Epidermal melanocyte (primary cell): ENCODE data around the gene MARCHF11.

ENCODE experiments used
- DNase-seq: peaks from one replicate; pipeline ENCODE4 v3.0.0; 2011; ENCODE audit warnings: low spot score; ENCODE audit not compliant: insufficient read length

The MARCHF11 gene

GRCh38 chr5:16057277-16057676, 122.3 kb downstream of the MARCHF11 start:
- DNase-seq: no peak

- no peak for DNase-seq
Measured at GRCh38 chr5:16051246-16051755, 128.3 kb downstream of the MARCHF11 start.

- DNase-seq: no peak
Measured at GRCh38 chr5:16050414-16050813, 129.2 kb downstream of the MARCHF11 start.

GRCh38 chr5:16049761-16050160, 129.8 kb downstream of the MARCHF11 start:
- DNase-seq: no peak

- DNase-seq: no peak
Measured at GRCh38 chr5:16048132-16048531, 131.5 kb downstream of the MARCHF11 start.

- DNase-seq: no peak
Measured at GRCh38 chr5:16043349-16043965, 136.1 kb downstream of the MARCHF11 start.

- DNase-seq: no peak
Measured at GRCh38 chr5:16037121-16037845, 142.3 kb downstream of the MARCHF11 start.

GRCh38 chr5:16034319-16035001, 145.1 kb downstream of the MARCHF11 start:
- DNase-seq: no peak

GRCh38 chr5:16033187-16033925, 146.2 kb downstream of the MARCHF11 start:
- no peak for DNase-seq

GRCh38 chr5:16028708-16029107, 150.9 kb downstream of the MARCHF11 start:
- DNase-seq: no peak

- DNase-seq: no peak
Measured at GRCh38 chr5:16025681-16026080, 153.9 kb downstream of the MARCHF11 start.

- DNase-seq: no peak
Measured at GRCh38 chr5:16018970-16019369, 160.6 kb downstream of the MARCHF11 start.

- no peak for DNase-seq
Measured at GRCh38 chr5:16017720-16018119, 161.9 kb downstream of the MARCHF11 start.
